H1 (cell line): ENCODE data around the gene MYL5. TPM values are rescaled to one million over a fixed set of nuclear protein-coding genes. Genes with fewer than 3 reads are reported as not detected.

ENCODE experiments used
- CTCF ChIA-PET: fragments of 300-600 bp; sonication (Branson Sonifier 250); formaldehyde crosslinking; loops from one replicate; lab custom pipeline; 2021; ENCODE audit not compliant: partially characterized antibody; lab: Charles Lee
- POLR2A ChIA-PET: fragments of 300-600 bp; sonication (Branson Sonifier 250); formaldehyde crosslinking; loops from one replicate; lab custom pipeline; 2021; ENCODE audit warnings: inconsistent platforms; ENCODE audit not compliant: partially characterized antibody; lab: Charles Lee
- DNase-seq, 2 experiments: peaks; one replicate each; pipeline versions ENCODE4 v3.0.0 to v3.0.0-alpha.2; 2010 to 2022; ENCODE audit warnings: low spot score in 2 of 2, low read depth in 1 of 2, mixed read lengths in 1 of 2
- FAIRE-seq: peaks from 2 replicates; lab custom pipeline; 2011; peaks lifted over from hg19 to GRCh38; lab: Jason Lieb, UNC
- H2AFZ ChIP-seq: 2 replicates; pipeline ENCODE4 v1.8.1; 2012; ENCODE audit warnings: low read length, inconsistent platforms
- H2AK5ac ChIP-seq: 2 replicates; pipeline ENCODE4 v1.6.1; 2013; ENCODE audit warnings: low read depth, low read length
- H2BK120ac ChIP-seq: replicated peaks from 2 replicates; pipeline ENCODE3; 2013; ENCODE audit warnings: low read depth, low read length, inconsistent platforms
- H2BK12ac ChIP-seq: 2 replicates; pipeline ENCODE4 v1.6.1; 2013; ENCODE audit warnings: low read depth, low read length
- H2BK15ac ChIP-seq: 2 replicates; pipeline ENCODE4 v1.6.1; 2013; ENCODE audit warnings: low read length
- H2BK20ac ChIP-seq: 2 replicates; pipeline ENCODE4 v1.6.1; 2013; ENCODE audit warnings: low read length
- H2BK5ac ChIP-seq: 2 replicates; pipeline ENCODE4 v1.6.1; 2013; ENCODE audit warnings: low read depth, low read length
- H3K14ac ChIP-seq: 2 replicates; pipeline ENCODE4 v1.6.1; 2013; ENCODE audit warnings: inconsistent platforms; ENCODE audit not compliant: insufficient read length
- H3K18ac ChIP-seq: 2 replicates; pipeline ENCODE4 v1.6.1; 2013; ENCODE audit warnings: low read length; ENCODE audit errors: extremely low read depth
- H3K23ac ChIP-seq: 2 replicates; pipeline ENCODE4 v1.6.1; 2013; ENCODE audit warnings: inconsistent platforms; ENCODE audit not compliant: insufficient read length
- H3K23me2 ChIP-seq: 2 replicates; pipeline ENCODE4 v1.6.1; 2013; ENCODE audit warnings: low read depth, low read length
- H3K27ac ChIP-seq: 2 replicates; pipeline ENCODE4 v1.6.1; 2011; ENCODE audit warnings: low read depth, low read length, inconsistent platforms
- H3K27me3 ChIP-seq, 4 experiments: replicated peaks in 1 of 4; 1 replicate in 1 of 4; 2 replicates in 3 of 4; pipeline versions ENCODE4 v1.6.1 to v1.8.1; 2011 to 2013; ENCODE audit warnings: low read length in 3 of 4, mild to moderate bottlenecking in 3 of 4, inconsistent platforms in 2 of 4, mixed read lengths in 2 of 4, moderate library complexity in 1 of 4; ENCODE audit not compliant: control insufficient read depth in 3 of 4, insufficient read depth in 3 of 4; ENCODE audit errors: extremely low read depth in 1 of 4
- H3K36me3 ChIP-seq, 4 experiments: 2 replicates each; pipeline versions ENCODE4 v1.6.1 to v1.8.1; 2011 to 2013; ENCODE audit warnings: mild to moderate bottlenecking in 4 of 4, low read length in 3 of 4, moderate library complexity in 2 of 4, control low read depth in 1 of 4, inconsistent platforms in 1 of 4; ENCODE audit not compliant: insufficient read depth in 4 of 4, control insufficient read depth in 2 of 4
- H3K4ac ChIP-seq: replicated peaks from 2 replicates; pipeline ENCODE3; 2013; ENCODE audit warnings: low read length, low read depth, mixed read lengths, inconsistent platforms; ENCODE audit not compliant: insufficient read length
- H3K4me1 ChIP-seq, 4 experiments: replicated peaks in 1 of 4; 1 replicate in 1 of 4; 2 replicates in 3 of 4; pipeline versions ENCODE4 v1.6.1 to v1.8.1; 2011 to 2013; ENCODE audit warnings: low read length in 3 of 4, inconsistent platforms in 2 of 4, mixed read lengths in 1 of 4; ENCODE audit not compliant: insufficient read depth in 4 of 4, control insufficient read depth in 3 of 4
- H3K4me2 ChIP-seq, 2 experiments: 2 replicates each; pipeline versions ENCODE4 v1.6.1 to v1.8.1; 2011 to 2013; ENCODE audit warnings: low read depth in 2 of 2, low read length in 2 of 2, control low read depth in 1 of 2, inconsistent platforms in 1 of 2, mild to moderate bottlenecking in 1 of 2; ENCODE audit not compliant: insufficient read depth in 1 of 2
- H3K4me3 ChIP-seq, 4 experiments: fragments of 200-600, 300-600 bp in 1 of 4; sonication (generic), shearing (Covaris generic), sonication (Bioruptor Twin) in 1 of 4; 2 replicates each; pipeline versions ENCODE4 v1.5.1 to v1.8.1; 2011 to 2016; ENCODE audit warnings: low read length in 4 of 4, low read depth in 3 of 4, control low read depth in 2 of 4, inconsistent platforms in 2 of 4, mild to moderate bottlenecking in 2 of 4, mixed read lengths in 1 of 4, moderate library complexity in 1 of 4; ENCODE audit not compliant: insufficient read depth in 2 of 4; ENCODE audit errors: extremely low read depth in 1 of 4
- H3K56ac ChIP-seq: replicated peaks from 2 replicates; pipeline ENCODE3; 2013; ENCODE audit warnings: low read depth, mild to moderate bottlenecking, mixed read lengths, low read length, inconsistent platforms; ENCODE audit not compliant: insufficient read length
- H3K79me1 ChIP-seq: 2 replicates; pipeline ENCODE4 v1.6.1; 2013; ENCODE audit warnings: low read depth, low read length, control low read depth
- H3K79me2 ChIP-seq, 2 experiments: 2 replicates each; pipeline versions ENCODE4 v1.6.1 to v1.8.1; 2012 to 2013; ENCODE audit warnings: low read length in 2 of 2, mild to moderate bottlenecking in 2 of 2, inconsistent platforms in 1 of 2; ENCODE audit not compliant: insufficient read depth in 2 of 2, control insufficient read depth in 1 of 2
- H3K9ac ChIP-seq, 4 experiments: replicated peaks in 1 of 4; 1 replicate in 1 of 4; 2 replicates in 3 of 4; pipeline versions ENCODE4 v1.6.1 to v1.8.1; 2011 to 2013; ENCODE audit warnings: low read depth in 3 of 4, low read length in 3 of 4, control low read depth in 2 of 4, mild to moderate bottlenecking in 2 of 4, moderate library complexity in 2 of 4, inconsistent platforms in 1 of 4; ENCODE audit errors: extremely low read depth in 1 of 4
- H3K9me3 ChIP-seq, 2 experiments: 2 replicates each; pipeline versions ENCODE4 v1.6.1 to v1.8.1; 2012 to 2013; ENCODE audit warnings: mild to moderate bottlenecking in 2 of 2, moderate library complexity in 2 of 2, control low read depth in 1 of 2, inconsistent platforms in 1 of 2, low read depth in 1 of 2, low read length in 1 of 2, mixed read lengths in 1 of 2; ENCODE audit not compliant: insufficient read depth in 2 of 2
- H4K20me1 ChIP-seq, 2 experiments: replicated peaks in 1 of 2; 2 replicates each; pipeline versions ENCODE3 to v1.8.1; 2011 to 2013; ENCODE audit warnings: inconsistent platforms in 2 of 2, low read length in 2 of 2, mild to moderate bottlenecking in 1 of 2; ENCODE audit not compliant: insufficient read depth in 2 of 2, control insufficient read depth in 1 of 2
- H4K5ac ChIP-seq: 2 replicates; pipeline ENCODE4 v1.6.1; 2013; ENCODE audit warnings: low read length, low read depth, mixed read lengths, inconsistent platforms; ENCODE audit not compliant: insufficient read length
- H4K8ac ChIP-seq: 2 replicates; pipeline ENCODE4 v1.8.0; 2013; ENCODE audit warnings: mild to moderate bottlenecking, moderate library complexity, low read length, inconsistent platforms; ENCODE audit not compliant: insufficient read depth; ENCODE audit errors: extremely low read depth
- H4K91ac ChIP-seq: replicated peaks from 2 replicates; pipeline ENCODE3; 2013; ENCODE audit warnings: low read length, mixed read lengths, inconsistent platforms; ENCODE audit not compliant: insufficient read length
- BACH1 ChIP-seq: IDR thresholded peaks from 2 replicates; pipeline ENCODE4 v1.6.1; 2012; ENCODE audit warnings: low read length, improper control_type of control experiment
- E2F6 ChIP-seq: IDR thresholded peaks from 2 replicates; pipeline ENCODE4 v1.6.1; 2012; ENCODE audit warnings: inconsistent platforms
- FOSL1 ChIP-seq: IDR thresholded peaks from 2 replicates; pipeline ENCODE4 v1.6.1; 2011; ENCODE audit warnings: mild to moderate bottlenecking, low read depth, low read length, moderate library complexity; ENCODE audit not compliant: insufficient read depth
- GABPA ChIP-seq: IDR thresholded peaks from 2 replicates; pipeline ENCODE4 v1.6.1; 2011; ENCODE audit warnings: mild to moderate bottlenecking, low read length, moderate library complexity, borderline replicate concordance; ENCODE audit not compliant: insufficient read depth
- HDAC6 ChIP-seq: IDR thresholded peaks from one replicate; pipeline ENCODE4 v1.7.1; 2012; ENCODE audit warnings: low read depth, mild to moderate bottlenecking, inconsistent platforms, low read length, moderate library complexity
- NANOG ChIP-seq: IDR thresholded peaks from 2 replicates; pipeline ENCODE4 v1.6.1; 2011; ENCODE audit warnings: low read length, low read depth, mild to moderate bottlenecking, inconsistent platforms; ENCODE audit not compliant: insufficient read depth, poor library complexity, severe bottlenecking
- POLR2AphosphoS5 ChIP-seq: IDR thresholded peaks from 2 replicates; pipeline ENCODE4 v1.6.1; 2011; ENCODE audit warnings: low read depth, low read length
- SP2 ChIP-seq: IDR thresholded peaks from 2 replicates; pipeline ENCODE4 v1.6.1; 2012; ENCODE audit warnings: mild to moderate bottlenecking, low read length, inconsistent platforms
- SP4 ChIP-seq: IDR thresholded peaks from 2 replicates; pipeline ENCODE4 v1.6.1; 2012; ENCODE audit warnings: low read length, inconsistent platforms
- TAF7 ChIP-seq: optimal IDR thresholded peaks from 2 replicates; pipeline ENCODE3; 2011; ENCODE audit warnings: low read depth, mild to moderate bottlenecking, inconsistent platforms, low read length, moderate library complexity, borderline replicate concordance
- TCF12 ChIP-seq: IDR thresholded peaks from 2 replicates; pipeline ENCODE4 v1.6.1; 2011; ENCODE audit warnings: low read depth, mild to moderate bottlenecking, low read length
- TEAD4 ChIP-seq: IDR thresholded peaks from 2 replicates; pipeline ENCODE4 v1.6.1; 2012; ENCODE audit warnings: low read depth, low read length, inconsistent platforms, mixed read lengths
- WGBS, 2 experiments: shearing (Covaris generic) in 1 of 2; methylation state at CpG; one replicate each; pipeline versions ENCODE4 v1.1.6 to v1.1.7; 2013 to 2015; ENCODE audit warnings: low lambda C conversion rate in 2 of 2, mixed read lengths in 2 of 2, inconsistent platforms in 1 of 2, low coverage in 1 of 2, missing lambda C conversion rate in 1 of 2; ENCODE audit not compliant: insufficient replicate concordance in 2 of 2, insufficient coverage in 1 of 2, insufficient read length in 1 of 2; ENCODE audit errors: extremely low coverage in 1 of 2, missing lambda C conversion rate in 1 of 2; 5-methylcytosine and 5-hydroxymethylcytosine counted together
- polyA plus RNA-seq, 7 experiments: library from polyadenylated mRNA; depleted of rRNA in 3 of 7; stranded (reverse) in 5 of 7; unstranded in 2 of 7; fragments of >200 nt in 5 of 7; fragments of 200-250 nt in 2 of 7; gene quantifications; 1 replicate in 5 of 7; 2 replicates in 1 of 7; 4 replicates in 1 of 7; pipeline versions ENCODE4 v1.2.1 to v1.2.3, GENCODE V29; 2011 to 2013; ENCODE audit warnings: missing spikeins in 2 of 7, mixed read lengths in 2 of 7
- total RNA-seq: library from RNA; stranded (reverse); fragmentation: NEBNext Ultra II Directional; extraction: Animal tissue kit (Norgen Biotek cat#: 25700); gene quantifications from 2 replicates; pipeline ENCODE4 v1.2.1, GENCODE V29; 2021

The MYL5 gene
- total and polyA plus RNA-seq, 2 of the 8 experiments (the other 6 are each of a cell fraction or from before 2014, with no cell fraction given): 5.7 to 6.8 TPM

- H2BK20ac ChIP-seq: no peak overlapping the region
- H4K5ac ChIP-seq: no peak overlapping the region
- ChIA-PET CTCF (interaction anchor here (1.8 kb wide), 1 partner anchor 23 kb away, joined by 8 read pairs; no protein-coding TSS in a partner anchor), POLR2A (interaction anchor here (0.9 kb wide), 1 partner anchor 9 kb away, joined by 3 read pairs; no protein-coding TSS in a partner anchor)
- no peak overlapping the region for H4K8ac ChIP-seq
- no peak for FAIRE-seq
- peaks cover 0 to 5% (median 3%) of the 10 kb centered on the region in 4 experiments; a peak in 3 of 7 replicates for H3K27me3 ChIP-seq
- H2BK12ac ChIP-seq: no peak overlapping the region
- H4K20me1 ChIP-seq: peaks cover 10 to 28% of the 10 kb centered on the region in 2 experiments
- no peak overlapping the region for H2BK15ac ChIP-seq
- no peak overlapping the region for H3K14ac ChIP-seq
- no peak for DNase-seq
- WGBS, 2 experiments: 91% methylated on average over 17 of the region's 21 CpGs; no CpG with 5 or more reads in 1 of the 2 experiments
- no peak overlapping the region for H3K18ac ChIP-seq
- no peak overlapping the region for H2AK5ac ChIP-seq
- peaks cover 9 to 52% of the 10 kb centered on the region in 2 experiments for H3K79me2 ChIP-seq
- H3K4me3 ChIP-seq: peak overlapping the region; percentile 4 to 42 (median 16); a peak in 5 of 8 replicates
- peaks cover 0 to 8% (median 5%) of the 10 kb centered on the region in 4 experiments; a peak in 5 of 7 replicates for H3K4me1 ChIP-seq
- H3K56ac ChIP-seq: no peak overlapping the region
- no peak overlapping the region for H2AFZ ChIP-seq
- H3K27ac ChIP-seq: no peak overlapping the region
- H3K9ac ChIP-seq: no peak overlapping the region; a peak in 1 of 7 replicates
- H2BK120ac ChIP-seq: no peak overlapping the region
- no peak overlapping the region for H4K91ac ChIP-seq
- no peak overlapping the region for H3K4ac ChIP-seq
- H3K9me3 ChIP-seq: no peaks in the 10 kb centered on the region
- H2BK5ac ChIP-seq: no peak overlapping the region
- H3K36me3 ChIP-seq: peaks cover 0 to 6% (median 0%) of the 10 kb centered on the region in 4 experiments; a peak in 2 of 8 replicates
- no peak overlapping the region for H3K23ac ChIP-seq
- H3K23me2 ChIP-seq: peaks cover 12% of the 10 kb centered on the region; the same call in 1 of the 2 replicates
- peaks cover 22% of the 10 kb centered on the region for H3K79me1 ChIP-seq
- H3K4me2 ChIP-seq: peak overlapping the region; percentile 68 to 96
- TF ChIP-seq GABPA: no peak
- TF ChIP-seq FOSL1: no peak
- no peak for TF ChIP-seq HDAC6
- no peak for TF ChIP-seq POLR2AphosphoS5
- no peak for TF ChIP-seq E2F6
- no peak for TF ChIP-seq SP4
- no peak for TF ChIP-seq TCF12
- no peak for TF ChIP-seq NANOG
- no peak for TF ChIP-seq BACH1
- no peak for TF ChIP-seq TEAD4
- no peak for TF ChIP-seq TAF7
- no peak for TF ChIP-seq SP2
Measured at GRCh38 chr4:706834-707598, 32.7 kb downstream of the MYL5 start.
